NCI-H748 (cell line): ENCODE results near the gene LGALS7B.
"Not testable (repeated sequence)": the region's sequence is repeated elsewhere in the genome, so short reads cannot be mapped to it uniquely, and the experiment has no call there.

Experiments
- DNase-seq: peaks from one replicate; lab custom pipeline; 2025; ENCODE audit not compliant: unreplicated experiment; lab: John Stamatoyannopoulos, UW

Gene LGALS7B

DNA sequence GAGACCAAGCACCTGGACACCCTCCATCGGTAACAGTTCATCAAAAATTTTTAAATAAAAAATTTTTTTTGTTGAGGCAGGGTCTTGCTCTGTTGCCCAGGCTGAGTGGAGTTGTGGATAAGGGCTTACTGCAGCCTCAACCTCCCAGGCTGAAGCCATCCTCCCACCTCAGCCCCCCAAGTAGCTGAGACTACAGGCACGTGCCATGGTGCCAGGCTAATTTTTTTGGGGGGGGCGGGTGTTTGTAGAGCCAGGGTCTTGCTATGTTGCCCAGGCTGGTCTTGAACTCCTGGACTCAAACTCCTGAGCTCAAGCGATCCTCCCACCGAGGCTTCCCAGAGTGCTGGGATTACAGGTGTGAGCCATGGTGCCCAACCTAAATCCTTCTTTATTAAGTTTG, 4.7 kb downstream of the LGALS7B start:
- no peak for DNase-seq

DNA sequence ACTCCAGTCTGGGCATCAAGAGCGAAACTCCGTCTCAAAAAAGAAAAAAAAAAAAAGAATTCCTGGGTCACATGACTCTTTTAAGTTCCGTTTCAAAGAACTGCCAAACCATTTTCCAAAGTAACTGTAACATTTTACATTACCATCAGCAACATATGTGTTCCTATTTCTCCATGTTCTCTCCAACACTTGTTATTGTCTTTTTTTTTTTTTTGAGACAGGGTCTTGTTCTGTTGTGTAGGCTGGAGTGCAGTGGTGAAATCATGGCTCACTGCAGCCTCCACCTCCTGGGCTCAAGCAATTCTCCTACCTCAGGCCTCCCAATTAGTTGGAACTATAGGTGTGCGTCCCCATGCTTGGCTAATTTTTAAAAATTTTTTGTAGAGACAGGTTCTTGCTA, 6.5 kb downstream of the LGALS7B start:
- no peak for DNase-seq

DNA sequence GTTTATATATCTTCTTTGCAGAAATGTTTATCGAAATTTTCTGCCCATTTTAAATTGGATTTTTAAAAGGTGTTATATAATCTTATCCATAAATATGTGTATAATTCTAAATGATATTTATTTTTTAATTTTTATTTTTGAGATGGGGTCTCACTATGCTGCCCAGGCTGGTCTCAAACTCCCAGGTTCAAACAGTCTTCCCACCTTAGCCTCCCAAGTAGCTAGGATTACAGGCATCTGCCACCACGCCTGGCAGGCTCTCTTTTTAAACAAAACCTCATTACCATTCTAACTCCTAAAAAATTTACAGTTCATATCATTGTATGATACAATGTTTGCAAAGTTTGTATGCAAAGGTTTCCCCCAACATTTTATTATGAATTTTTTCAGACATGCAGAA, 7.2 kb downstream of the LGALS7B start:
- DNase-seq = no peak

DNA sequence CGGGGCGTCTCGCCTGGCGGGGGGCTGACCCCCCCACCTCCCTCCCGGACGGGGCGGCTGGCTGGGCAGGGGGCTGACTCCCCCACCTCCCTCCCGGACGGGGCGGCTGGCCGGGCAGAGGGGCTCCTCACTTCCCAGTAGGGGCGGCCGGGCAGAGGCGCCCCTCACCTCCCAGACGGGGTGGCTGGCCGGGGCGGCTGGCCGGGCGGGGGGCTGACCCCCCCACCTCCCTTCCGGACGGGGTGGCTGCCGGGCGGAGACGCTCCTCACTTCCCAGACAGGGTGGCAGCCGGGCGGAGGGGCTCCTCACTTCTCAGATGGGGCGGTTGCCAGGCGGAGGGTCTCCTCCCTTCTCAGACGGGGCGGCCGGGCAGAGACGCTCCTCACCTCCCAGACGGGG, 8.8 kb downstream of the LGALS7B start:
- not testable (repeated sequence) for DNase-seq

DNA sequence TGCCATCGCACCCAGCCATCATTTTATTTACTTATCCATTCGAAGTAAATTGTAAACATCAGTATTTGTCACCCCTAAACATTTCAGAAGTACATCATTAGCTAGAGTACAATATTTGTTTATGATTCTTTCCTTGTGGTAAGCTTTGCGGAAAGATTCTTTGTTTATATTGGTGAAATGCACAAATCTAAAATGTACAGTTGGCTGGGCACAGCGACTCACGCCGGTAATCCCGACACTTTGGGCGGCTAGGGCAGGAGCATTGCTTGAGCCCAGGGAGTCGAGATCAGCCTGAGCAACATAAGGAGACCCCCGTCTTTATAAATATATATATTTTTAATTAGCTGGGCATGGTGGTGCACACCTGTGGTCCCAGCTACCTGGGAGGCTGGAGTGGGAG, 10.1 kb downstream of the LGALS7B start:
- DNase-seq = no peak

DNA sequence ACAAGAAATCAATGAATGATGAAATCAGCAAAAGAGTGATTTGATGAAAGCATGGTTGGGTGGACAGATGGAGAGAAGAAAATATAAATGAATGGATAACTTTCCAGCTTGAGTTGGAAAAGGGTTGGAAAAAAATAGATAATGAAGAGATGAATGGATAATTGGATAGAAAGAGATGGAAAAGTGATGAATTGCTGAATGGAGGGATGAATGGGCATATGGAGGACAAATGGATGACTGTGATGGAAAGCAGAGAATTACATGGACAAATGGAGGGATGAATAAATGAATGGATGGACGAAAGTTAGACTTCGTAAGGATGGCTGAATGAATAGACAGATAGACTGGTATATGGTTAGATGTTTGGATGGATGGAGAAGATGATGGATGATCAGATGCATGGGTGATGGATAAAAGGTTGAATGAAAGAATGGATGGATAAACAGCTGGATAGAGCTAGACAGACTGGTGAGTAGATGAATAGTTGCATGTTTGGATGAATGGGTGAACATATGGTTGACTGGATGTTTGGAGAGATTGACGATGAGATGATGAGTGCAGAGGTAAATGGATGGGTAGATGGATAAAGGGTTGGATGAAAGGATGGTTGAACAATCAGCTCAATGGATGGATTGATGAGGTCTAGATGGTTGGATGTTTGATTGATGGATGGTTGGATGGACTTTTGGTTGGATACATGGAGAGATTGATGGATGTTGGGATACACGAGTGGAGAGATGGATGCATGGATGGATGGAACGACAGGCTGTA, 11.8 kb downstream of the LGALS7B start:
- DNase-seq = no peak

DNA sequence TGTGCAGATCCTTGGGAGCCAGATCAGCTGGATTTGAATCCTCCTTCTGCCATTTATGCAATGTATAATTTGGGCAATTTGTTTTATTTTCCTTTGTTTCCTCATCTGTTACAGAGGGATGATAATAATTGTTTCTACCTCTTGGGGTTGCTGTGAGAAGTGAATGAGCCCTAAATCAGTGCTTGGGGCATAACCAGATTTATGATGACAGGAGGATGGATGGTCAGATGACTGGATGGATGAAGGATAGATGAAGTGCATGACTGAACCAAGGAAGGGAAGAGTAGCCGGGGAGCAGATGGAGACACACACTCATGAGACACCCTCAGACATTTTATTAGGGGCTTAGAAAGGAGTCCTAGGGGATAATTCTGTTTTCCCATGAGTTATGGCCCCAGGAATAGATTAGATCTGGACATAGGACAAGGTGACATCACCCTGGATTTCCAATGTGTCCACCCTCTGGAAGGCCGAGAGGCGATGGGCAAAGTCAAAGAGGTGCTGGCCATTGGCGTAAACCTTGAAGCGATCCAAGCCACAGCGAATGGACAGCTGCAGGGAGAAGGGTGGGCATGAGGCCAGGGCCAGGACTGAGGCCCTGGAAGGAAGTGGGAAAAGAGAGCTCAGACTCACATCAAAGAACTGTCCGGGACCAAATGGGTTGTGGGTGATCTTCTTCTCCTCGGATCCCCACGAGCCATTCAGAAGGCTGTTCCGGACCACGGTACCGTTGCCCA, 12.5 kb downstream of the LGALS7B start:
- no peak for DNase-seq

DNA sequence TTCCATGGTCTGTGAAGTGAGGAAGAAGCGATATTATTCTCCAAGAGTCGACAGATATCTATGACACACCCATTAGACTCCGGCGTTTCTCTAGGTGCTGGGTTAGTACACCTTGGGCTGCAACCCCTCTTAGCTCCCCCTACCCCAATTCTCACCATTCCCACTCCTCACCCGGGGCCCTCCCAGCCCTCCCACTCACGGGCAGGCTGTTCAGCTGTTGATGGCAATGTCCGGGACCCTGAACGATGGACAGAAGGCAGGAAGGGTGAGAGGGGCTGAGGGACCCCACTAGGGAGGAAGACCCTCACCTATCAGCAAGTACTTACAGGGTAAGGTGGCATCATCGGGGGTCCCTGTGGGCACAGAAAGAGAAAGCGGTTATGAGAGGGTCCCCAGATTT, 14.5 kb downstream of the LGALS7B start:
- no peak for DNase-seq

DNA sequence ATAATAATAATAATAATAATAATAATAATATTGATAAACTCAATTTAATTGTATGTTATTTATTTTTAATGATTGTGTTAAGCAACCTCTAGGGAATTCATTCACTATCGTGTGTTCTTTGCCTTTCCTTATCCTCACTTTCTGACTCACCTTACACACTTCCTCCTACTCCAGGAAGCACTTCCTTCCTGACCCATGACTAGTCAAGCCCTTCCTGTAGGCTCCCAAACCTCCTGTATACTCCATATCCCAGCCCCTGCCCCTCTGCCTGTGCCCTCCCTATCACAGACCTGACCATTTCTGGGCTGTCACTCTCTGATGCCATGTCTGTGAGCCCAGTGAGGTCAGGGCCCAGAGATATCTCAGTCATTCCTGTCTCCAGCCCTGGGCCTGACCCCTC, 16.2 kb downstream of the LGALS7B start:
- no peak for DNase-seq

DNA sequence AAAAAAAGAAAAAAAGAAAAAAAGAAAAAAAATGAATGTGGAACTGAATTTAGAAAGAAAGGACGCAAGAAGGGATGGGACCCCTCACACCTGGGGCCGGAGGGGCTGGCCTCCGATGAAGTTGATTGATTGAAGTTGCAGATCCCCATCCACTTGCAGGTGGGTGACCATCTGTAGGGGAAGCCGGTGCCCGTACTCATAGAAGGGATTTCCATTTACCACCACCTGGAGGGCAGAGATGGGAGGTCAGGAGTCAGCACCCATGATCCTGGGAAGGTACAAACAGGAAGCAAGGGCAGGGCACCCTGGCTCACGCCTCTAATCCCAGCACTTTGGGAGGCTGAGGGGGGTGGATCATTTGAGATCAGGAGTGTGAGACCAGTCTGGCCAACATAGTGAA, 17.4 kb downstream of the LGALS7B start:
- DNase-seq = no peak

DNA sequence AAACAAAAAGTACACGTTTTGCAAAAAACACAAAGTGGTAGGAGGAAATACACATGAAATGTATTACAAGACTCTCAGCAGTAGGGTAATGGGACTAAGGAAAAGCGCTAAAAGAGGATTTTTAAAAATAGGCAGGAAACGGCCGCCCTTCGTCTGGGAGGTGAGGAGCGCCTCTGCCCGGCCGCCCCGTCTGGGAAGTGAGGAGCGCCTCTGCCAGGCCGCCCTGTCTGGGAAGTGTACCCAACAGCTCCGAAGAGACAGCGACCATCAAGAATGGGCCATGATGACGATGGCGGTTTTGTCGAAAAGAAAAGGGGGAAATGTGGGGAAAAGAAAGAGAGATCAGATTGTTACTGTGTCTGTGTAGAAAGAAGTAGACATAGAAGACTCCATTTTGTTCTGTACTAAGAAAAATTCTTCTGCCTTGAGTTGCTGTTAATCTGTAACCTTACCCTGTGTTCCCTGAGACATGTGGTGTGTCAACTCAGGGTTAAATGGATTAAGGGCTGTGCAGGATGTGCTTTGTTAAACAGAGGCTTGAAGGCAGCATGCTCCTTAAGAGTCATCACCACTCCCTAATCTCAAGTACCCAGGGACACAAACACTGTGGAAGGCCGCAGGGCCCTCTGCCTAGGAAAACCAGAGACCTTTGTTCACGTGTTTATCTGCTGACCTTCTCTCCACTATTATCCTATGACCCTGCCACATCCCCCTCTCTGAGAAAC, 18.5 kb downstream of the LGALS7B start:
- DNase-seq = not testable (repeated sequence)

DNA sequence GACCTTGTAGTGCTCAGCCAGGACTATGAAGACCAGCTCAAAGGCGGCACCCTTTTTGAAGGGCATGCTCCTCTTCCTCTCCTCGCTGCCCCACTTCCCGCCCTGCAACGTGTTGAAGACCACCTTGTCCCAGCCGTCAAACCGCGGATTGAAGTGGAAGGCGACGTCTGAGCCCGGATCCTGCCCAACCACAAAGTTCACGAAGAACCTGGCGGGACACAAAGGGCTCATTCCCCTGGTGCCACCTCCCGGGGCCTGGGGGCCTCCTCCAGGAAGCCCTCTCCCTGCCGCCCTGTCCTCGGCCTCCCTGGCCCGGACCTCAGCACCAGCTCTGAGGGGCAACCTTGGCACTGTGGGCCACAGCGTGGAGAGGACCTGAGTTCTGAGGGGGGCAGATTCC, 19.7 kb downstream of the LGALS7B start:
- DNase-seq = no peak

DNA sequence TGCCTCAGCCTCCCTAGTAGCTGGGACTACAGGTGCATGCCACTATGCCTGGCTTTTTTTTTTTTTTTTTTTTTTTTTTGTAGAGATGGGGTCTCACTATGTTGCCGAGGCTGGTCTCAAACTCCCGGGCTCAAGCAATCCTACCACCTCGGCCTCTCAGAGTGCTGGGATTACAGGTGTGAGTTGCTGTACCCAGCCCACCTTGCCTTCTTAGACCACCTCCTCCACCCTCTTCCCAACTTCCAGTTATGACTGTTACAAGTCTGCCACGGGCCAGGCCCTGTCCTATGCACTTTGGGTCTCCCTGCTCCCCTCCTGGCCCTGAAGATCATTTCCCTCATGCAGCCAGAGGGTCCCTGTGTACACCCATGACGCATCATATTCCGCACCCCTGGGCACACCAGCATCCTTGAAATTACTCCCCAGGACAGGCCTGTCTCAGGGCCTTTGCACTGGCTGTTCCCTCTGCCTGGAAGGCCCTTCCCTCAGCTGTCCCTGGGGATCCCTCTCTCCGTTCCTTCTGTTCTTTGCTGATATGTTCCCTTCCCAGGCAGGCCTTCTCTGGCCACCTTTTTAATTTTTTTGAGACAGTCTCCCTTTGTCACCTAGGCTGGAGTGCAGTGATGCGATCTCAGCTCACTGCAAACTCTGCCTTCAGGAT, 20.7 kb downstream of the LGALS7B start:
- no peak for DNase-seq

DNA sequence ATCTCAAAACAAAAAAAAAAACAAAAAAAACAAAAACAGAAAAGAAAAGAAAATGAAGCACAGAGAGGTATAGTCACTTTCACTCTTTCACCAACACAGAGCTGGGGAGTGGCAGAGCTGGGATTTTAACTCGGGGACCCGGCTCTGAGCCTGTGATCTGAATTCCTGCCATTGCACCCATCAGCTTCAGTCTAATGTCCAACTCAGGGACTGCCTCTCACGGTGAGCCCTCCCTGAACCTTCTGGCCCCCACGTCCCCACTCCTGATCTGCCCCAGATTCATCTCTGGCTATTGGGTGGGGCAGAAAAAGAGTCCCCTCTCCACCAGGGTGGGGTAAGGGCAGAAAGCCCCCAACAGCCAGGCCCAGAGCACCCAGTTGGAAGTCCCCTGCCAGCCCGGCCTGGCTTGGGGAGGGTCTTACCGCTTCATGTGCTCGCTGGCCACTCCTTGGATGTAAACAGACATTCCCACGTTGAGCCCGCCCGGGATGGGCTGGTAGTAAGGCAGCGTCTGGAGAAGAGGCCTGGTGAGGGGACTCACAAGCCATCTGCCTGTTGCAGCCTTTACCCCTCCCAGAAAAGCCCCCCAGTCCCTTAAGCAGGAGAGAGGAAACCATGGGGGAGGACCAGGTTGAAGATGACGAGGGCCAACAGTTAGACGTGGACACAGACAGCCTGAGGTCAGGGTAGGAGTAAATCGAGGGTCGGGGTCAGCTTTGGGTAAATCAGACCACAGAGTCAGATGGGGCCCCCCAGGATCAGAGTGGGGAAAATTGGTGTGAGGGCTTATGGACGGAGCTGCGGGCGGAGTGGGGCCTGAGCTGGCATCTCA, 23.2 kb downstream of the LGALS7B start:
- no peak for DNase-seq

DNA sequence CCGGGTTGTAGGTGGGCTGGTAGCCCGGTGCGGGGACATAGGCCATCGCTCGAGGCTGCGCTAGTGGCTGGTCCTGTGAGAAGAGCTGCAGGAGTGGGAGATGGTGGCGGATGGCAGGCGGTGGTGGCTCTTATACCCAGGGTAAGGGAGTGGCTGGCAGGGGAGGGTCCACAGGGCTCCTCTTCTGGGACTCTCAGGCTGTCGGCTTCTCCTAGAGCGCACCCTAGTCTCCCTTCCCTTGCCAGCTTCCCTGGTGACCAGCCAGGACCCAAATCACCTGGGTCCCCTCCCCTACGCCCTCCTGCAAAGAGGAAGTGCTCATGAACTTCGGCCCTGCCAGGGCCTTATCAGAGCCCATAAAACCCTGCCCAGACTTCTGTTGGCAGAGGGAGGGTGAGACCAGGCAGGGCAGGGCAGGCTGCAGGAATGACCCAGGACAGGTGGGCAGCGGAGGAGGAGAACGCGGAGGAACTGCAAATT, 23.9 kb downstream of the LGALS7B start, which contains the start of gene LGALS4:
Gene LGALS4 (minus strand): TSS at position 105 of the 480 bp plus-strand sequence. CDS start 59 bp downstream, at position 46.
- no peak for DNase-seq

DNA sequence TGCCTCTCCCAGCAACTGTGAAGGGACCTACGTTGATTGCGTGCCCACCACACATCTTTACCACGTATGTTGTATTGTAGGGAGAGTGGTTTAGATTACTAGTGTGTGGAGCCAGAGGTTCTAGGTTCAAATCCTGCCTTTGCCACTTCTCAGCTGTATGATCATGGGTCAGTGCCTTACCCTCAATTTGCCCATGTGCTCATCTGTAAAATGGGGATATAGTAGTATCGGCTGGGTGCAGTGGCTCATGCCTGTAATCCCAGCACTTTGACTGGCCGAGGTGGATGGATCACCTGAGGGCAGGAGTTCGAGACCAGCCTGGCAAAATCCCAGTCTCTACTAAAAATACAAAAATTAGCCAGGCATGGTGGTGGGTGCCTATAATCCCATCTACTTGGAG, 24.3 kb downstream of the LGALS7B start:
- DNase-seq = no peak

DNA sequence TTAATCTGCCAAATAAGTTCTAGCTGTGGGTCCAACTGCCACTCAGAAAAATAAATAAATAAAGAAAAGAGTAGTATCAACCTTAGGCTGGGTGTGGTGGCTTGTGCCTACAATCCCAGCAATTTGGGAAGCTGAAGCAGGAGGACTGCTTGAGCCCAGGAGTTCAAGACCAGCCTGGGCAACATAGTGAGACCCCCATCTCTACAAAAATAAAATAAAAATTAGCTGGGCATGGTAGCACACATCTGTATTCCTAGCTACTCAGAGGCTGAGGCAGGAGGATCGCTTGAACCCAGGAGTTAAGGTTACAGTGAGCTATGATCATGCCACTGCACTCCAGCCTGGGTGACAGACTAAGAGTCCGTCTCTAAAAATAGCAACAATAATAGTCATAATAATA, 24.9 kb downstream of the LGALS7B start:
- DNase-seq = not testable (repeated sequence)

DNA sequence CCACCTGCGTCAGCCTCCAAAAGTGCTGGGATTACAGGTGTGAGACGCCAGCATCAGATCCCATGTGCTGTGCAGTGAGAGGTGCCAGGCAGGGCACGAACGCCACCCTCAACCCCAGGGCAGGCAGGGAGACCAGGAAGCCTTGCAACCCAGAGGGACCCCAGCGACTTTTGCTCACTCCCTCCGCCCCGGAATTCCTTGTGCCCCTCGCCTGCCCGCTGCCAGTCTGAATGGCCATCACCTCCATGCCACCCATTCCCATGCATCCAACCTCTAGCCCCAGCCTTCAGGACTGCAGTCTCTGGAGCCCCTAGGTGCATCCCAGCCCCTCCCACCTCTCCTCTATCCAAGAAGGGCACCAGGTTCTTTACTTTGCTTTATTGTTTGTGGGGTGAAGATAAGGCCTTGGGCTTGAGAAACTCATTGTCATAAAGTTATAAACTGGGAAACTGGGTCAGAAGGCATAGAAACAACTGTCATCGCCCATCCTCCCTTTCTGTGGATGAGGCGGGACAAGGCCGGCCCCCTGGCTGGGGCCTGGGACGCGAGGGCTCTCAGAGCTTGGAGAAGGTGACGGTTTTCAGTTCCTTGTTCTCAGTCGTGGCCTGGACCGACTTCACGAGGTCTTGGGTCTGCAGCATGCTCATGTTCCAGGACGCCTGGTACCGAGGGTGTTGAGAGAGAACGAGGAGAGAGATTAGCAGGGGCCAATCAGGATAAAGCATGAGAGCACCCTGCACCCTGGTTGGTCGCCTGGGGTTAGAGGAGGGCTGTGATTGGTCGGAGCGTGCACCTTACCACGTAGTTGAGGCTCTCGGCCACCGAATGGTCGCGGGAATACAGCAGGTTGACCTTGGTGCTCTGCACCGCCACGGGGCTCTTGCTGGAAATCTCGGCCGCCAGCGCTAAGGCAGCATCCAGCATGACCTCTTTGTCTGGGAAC, 26.3 kb downstream of the LGALS7B start:
- DNase-seq = no peak

DNA sequence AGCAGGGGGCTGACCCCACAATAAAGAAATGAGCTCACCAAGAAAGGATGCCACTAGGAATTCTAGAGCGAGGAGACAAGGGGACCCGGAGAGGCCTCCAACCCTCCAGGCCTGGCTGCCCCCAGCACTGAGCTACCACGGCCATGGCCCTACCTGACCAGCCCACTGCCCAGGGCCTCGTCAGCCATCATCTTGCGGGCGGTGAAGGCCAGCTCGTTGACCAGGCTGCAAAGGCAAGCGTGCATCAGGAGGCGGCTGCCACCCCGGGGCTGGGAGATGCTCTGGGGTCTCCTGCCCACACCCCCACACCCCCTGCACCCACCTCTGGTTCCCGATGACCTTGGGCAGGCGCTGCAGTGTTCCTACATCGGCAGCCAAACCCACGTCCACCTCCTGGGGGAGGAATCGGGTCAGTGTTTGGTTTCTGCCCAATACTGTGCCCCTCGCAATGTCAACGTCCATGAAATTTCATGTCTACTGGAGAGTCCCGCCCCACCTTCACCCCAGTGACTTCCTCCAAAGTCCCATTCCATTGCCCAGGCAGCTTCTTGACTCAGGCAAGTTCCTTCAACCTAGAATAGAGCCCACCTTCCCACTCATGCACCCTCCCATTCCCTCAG, 27.2 kb downstream of the LGALS7B start:
- no peak for DNase-seq
